B cell (primary cell): ENCODE data around the gene SLC35G6.

ENCODE experiments used
- EZH2 ChIP-seq: IDR thresholded peaks from 2 replicates; pipeline ENCODE4 v1.6.1; 2012; ENCODE audit warnings: borderline replicate concordance, low read depth, mild to moderate bottlenecking, moderate library complexity, low read length; ENCODE audit not compliant: insufficient read depth, poor library complexity, severe bottlenecking
- TF ChIP-seq, protein P1 (sequence below): fragments of 200-600 bp; IDR thresholded peaks from one replicate; pipeline ENCODE4 v1.8.0; 2022; ENCODE audit warnings: antibody characterized with exemption, mild to moderate bottlenecking

DNA sequence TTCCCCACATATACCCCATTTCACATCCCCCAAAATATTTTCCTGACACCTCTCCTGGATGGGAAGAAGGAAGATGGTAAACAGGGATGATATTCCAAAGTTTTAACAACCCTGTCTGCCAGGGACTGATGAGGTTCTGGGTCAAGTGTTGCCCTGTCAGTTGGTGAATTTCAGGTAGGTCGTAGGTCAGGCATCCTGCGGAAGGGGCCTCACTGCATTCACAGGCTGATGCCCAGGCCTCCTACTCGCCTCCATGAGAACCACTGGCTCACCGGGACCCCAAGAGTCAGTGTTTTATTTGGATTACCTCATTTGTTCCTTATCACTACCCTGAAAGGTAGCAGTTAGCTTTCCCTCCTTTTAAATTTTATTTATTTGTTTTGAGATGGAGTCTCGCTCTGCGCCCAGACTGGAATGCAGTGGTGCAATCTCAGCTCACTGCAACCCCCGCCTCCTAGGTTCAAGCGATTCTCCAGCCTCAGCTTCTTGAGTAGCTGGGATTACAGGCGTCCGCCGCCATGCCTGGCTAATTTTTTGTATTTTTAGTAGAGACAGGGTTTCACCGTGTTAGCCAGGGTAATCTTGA is 12.3 kb upstream of the SLC35G6 start:
- TF ChIP-seq, protein P1, sequence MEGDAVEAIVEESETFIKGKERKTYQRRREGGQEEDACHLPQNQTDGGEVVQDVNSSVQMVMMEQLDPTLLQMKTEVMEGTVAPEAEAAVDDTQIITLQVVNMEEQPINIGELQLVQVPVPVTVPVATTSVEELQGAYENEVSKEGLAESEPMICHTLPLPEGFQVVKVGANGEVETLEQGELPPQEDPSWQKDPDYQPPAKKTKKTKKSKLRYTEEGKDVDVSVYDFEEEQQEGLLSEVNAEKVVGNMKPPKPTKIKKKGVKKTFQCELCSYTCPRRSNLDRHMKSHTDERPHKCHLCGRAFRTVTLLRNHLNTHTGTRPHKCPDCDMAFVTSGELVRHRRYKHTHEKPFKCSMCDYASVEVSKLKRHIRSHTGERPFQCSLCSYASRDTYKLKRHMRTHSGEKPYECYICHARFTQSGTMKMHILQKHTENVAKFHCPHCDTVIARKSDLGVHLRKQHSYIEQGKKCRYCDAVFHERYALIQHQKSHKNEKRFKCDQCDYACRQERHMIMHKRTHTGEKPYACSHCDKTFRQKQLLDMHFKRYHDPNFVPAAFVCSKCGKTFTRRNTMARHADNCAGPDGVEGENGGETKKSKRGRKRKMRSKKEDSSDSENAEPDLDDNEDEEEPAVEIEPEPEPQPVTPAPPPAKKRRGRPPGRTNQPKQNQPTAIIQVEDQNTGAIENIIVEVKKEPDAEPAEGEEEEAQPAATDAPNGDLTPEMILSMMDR: no peak
- no peak for TF ChIP-seq EZH2
